H1 (cell line): ENCODE results near the gene PKD1L1. TPM values are rescaled to one million over a fixed set of nuclear protein-coding genes. Genes with fewer than 3 reads are reported as not detected.

Experiments
- CTCF ChIA-PET: fragments of 300-600 bp; sonication (Branson Sonifier 250); formaldehyde crosslinking; loops from one replicate; lab custom pipeline; 2021; ENCODE audit not compliant: partially characterized antibody; lab: Charles Lee
- POLR2A ChIA-PET: fragments of 300-600 bp; sonication (Branson Sonifier 250); formaldehyde crosslinking; loops from one replicate; lab custom pipeline; 2021; ENCODE audit warnings: inconsistent platforms; ENCODE audit not compliant: partially characterized antibody; lab: Charles Lee
- DNase-seq, 2 experiments: peaks; one replicate each; pipeline versions ENCODE4 v3.0.0 to v3.0.0-alpha.2; 2010 to 2022; ENCODE audit warnings: low spot score in 2 of 2, low read depth in 1 of 2, mixed read lengths in 1 of 2
- FAIRE-seq: peaks from 2 replicates; lab custom pipeline; 2011; peaks lifted over from hg19 to GRCh38; lab: Jason Lieb, UNC
- H2AFZ ChIP-seq: 2 replicates; pipeline ENCODE4 v1.8.1; 2012; ENCODE audit warnings: low read length, inconsistent platforms
- H2AK5ac ChIP-seq: 2 replicates; pipeline ENCODE4 v1.6.1; 2013; ENCODE audit warnings: low read depth, low read length
- H2BK120ac ChIP-seq: replicated peaks from 2 replicates; pipeline ENCODE3; 2013; ENCODE audit warnings: low read depth, low read length, inconsistent platforms
- H2BK12ac ChIP-seq: 2 replicates; pipeline ENCODE4 v1.6.1; 2013; ENCODE audit warnings: low read depth, low read length
- H2BK15ac ChIP-seq: 2 replicates; pipeline ENCODE4 v1.6.1; 2013; ENCODE audit warnings: low read length
- H2BK20ac ChIP-seq: 2 replicates; pipeline ENCODE4 v1.6.1; 2013; ENCODE audit warnings: low read length
- H2BK5ac ChIP-seq: 2 replicates; pipeline ENCODE4 v1.6.1; 2013; ENCODE audit warnings: low read depth, low read length
- H3K14ac ChIP-seq: 2 replicates; pipeline ENCODE4 v1.6.1; 2013; ENCODE audit warnings: inconsistent platforms; ENCODE audit not compliant: insufficient read length
- H3K18ac ChIP-seq: 2 replicates; pipeline ENCODE4 v1.6.1; 2013; ENCODE audit warnings: low read length; ENCODE audit errors: extremely low read depth
- H3K23ac ChIP-seq: 2 replicates; pipeline ENCODE4 v1.6.1; 2013; ENCODE audit warnings: inconsistent platforms; ENCODE audit not compliant: insufficient read length
- H3K23me2 ChIP-seq: 2 replicates; pipeline ENCODE4 v1.6.1; 2013; ENCODE audit warnings: low read depth, low read length
- H3K27ac ChIP-seq: 2 replicates; pipeline ENCODE4 v1.6.1; 2011; ENCODE audit warnings: low read depth, low read length, inconsistent platforms
- H3K27me3 ChIP-seq, 4 experiments: replicated peaks in 1 of 4; 1 replicate in 1 of 4; 2 replicates in 3 of 4; pipeline versions ENCODE4 v1.6.1 to v1.8.1; 2011 to 2013; ENCODE audit warnings: low read length in 3 of 4, mild to moderate bottlenecking in 3 of 4, inconsistent platforms in 2 of 4, mixed read lengths in 2 of 4, moderate library complexity in 1 of 4; ENCODE audit not compliant: control insufficient read depth in 3 of 4, insufficient read depth in 3 of 4; ENCODE audit errors: extremely low read depth in 1 of 4
- H3K36me3 ChIP-seq, 4 experiments: 2 replicates each; pipeline versions ENCODE4 v1.6.1 to v1.8.1; 2011 to 2013; ENCODE audit warnings: mild to moderate bottlenecking in 4 of 4, low read length in 3 of 4, moderate library complexity in 2 of 4, control low read depth in 1 of 4, inconsistent platforms in 1 of 4; ENCODE audit not compliant: insufficient read depth in 4 of 4, control insufficient read depth in 2 of 4
- H3K4ac ChIP-seq: replicated peaks from 2 replicates; pipeline ENCODE3; 2013; ENCODE audit warnings: low read length, low read depth, mixed read lengths, inconsistent platforms; ENCODE audit not compliant: insufficient read length
- H3K4me1 ChIP-seq, 4 experiments: replicated peaks in 1 of 4; 1 replicate in 1 of 4; 2 replicates in 3 of 4; pipeline versions ENCODE4 v1.6.1 to v1.8.1; 2011 to 2013; ENCODE audit warnings: low read length in 3 of 4, inconsistent platforms in 2 of 4, mixed read lengths in 1 of 4; ENCODE audit not compliant: insufficient read depth in 4 of 4, control insufficient read depth in 3 of 4
- H3K4me2 ChIP-seq, 2 experiments: 2 replicates each; pipeline versions ENCODE4 v1.6.1 to v1.8.1; 2011 to 2013; ENCODE audit warnings: low read depth in 2 of 2, low read length in 2 of 2, control low read depth in 1 of 2, inconsistent platforms in 1 of 2, mild to moderate bottlenecking in 1 of 2; ENCODE audit not compliant: insufficient read depth in 1 of 2
- H3K4me3 ChIP-seq, 4 experiments: fragments of 200-600, 300-600 bp in 1 of 4; sonication (generic), shearing (Covaris generic), sonication (Bioruptor Twin) in 1 of 4; 2 replicates each; pipeline versions ENCODE4 v1.5.1 to v1.8.1; 2011 to 2016; ENCODE audit warnings: low read length in 4 of 4, low read depth in 3 of 4, control low read depth in 2 of 4, inconsistent platforms in 2 of 4, mild to moderate bottlenecking in 2 of 4, mixed read lengths in 1 of 4, moderate library complexity in 1 of 4; ENCODE audit not compliant: insufficient read depth in 2 of 4; ENCODE audit errors: extremely low read depth in 1 of 4
- H3K56ac ChIP-seq: replicated peaks from 2 replicates; pipeline ENCODE3; 2013; ENCODE audit warnings: low read depth, mild to moderate bottlenecking, mixed read lengths, low read length, inconsistent platforms; ENCODE audit not compliant: insufficient read length
- H3K79me1 ChIP-seq: 2 replicates; pipeline ENCODE4 v1.6.1; 2013; ENCODE audit warnings: low read depth, low read length, control low read depth
- H3K79me2 ChIP-seq, 2 experiments: 2 replicates each; pipeline versions ENCODE4 v1.6.1 to v1.8.1; 2012 to 2013; ENCODE audit warnings: low read length in 2 of 2, mild to moderate bottlenecking in 2 of 2, inconsistent platforms in 1 of 2; ENCODE audit not compliant: insufficient read depth in 2 of 2, control insufficient read depth in 1 of 2
- H3K9ac ChIP-seq, 4 experiments: replicated peaks in 1 of 4; 1 replicate in 1 of 4; 2 replicates in 3 of 4; pipeline versions ENCODE4 v1.6.1 to v1.8.1; 2011 to 2013; ENCODE audit warnings: low read depth in 3 of 4, low read length in 3 of 4, control low read depth in 2 of 4, mild to moderate bottlenecking in 2 of 4, moderate library complexity in 2 of 4, inconsistent platforms in 1 of 4; ENCODE audit errors: extremely low read depth in 1 of 4
- H3K9me3 ChIP-seq, 2 experiments: 2 replicates each; pipeline versions ENCODE4 v1.6.1 to v1.8.1; 2012 to 2013; ENCODE audit warnings: mild to moderate bottlenecking in 2 of 2, moderate library complexity in 2 of 2, control low read depth in 1 of 2, inconsistent platforms in 1 of 2, low read depth in 1 of 2, low read length in 1 of 2, mixed read lengths in 1 of 2; ENCODE audit not compliant: insufficient read depth in 2 of 2
- H4K20me1 ChIP-seq, 2 experiments: replicated peaks in 1 of 2; 2 replicates each; pipeline versions ENCODE3 to v1.8.1; 2011 to 2013; ENCODE audit warnings: inconsistent platforms in 2 of 2, low read length in 2 of 2, mild to moderate bottlenecking in 1 of 2; ENCODE audit not compliant: insufficient read depth in 2 of 2, control insufficient read depth in 1 of 2
- H4K5ac ChIP-seq: 2 replicates; pipeline ENCODE4 v1.6.1; 2013; ENCODE audit warnings: low read length, low read depth, mixed read lengths, inconsistent platforms; ENCODE audit not compliant: insufficient read length
- H4K8ac ChIP-seq: 2 replicates; pipeline ENCODE4 v1.8.0; 2013; ENCODE audit warnings: mild to moderate bottlenecking, moderate library complexity, low read length, inconsistent platforms; ENCODE audit not compliant: insufficient read depth; ENCODE audit errors: extremely low read depth
- H4K91ac ChIP-seq: replicated peaks from 2 replicates; pipeline ENCODE3; 2013; ENCODE audit warnings: low read length, mixed read lengths, inconsistent platforms; ENCODE audit not compliant: insufficient read length
- CBX8 ChIP-seq: fragments of 300-800, 300-1000 bp; sonication (generic); IDR thresholded peaks from 2 replicates; pipeline ENCODE4 v1.7.1; 2016; ENCODE audit warnings: low read depth, low read length, borderline replicate concordance
- CEBPB ChIP-seq: IDR thresholded peaks from 2 replicates; pipeline ENCODE4 v1.6.1; 2012; ENCODE audit warnings: low read depth, low read length
- EP300 ChIP-seq, 2 experiments: IDR thresholded peaks; 1 replicate in 1 of 2; 2 replicates in 1 of 2; pipeline ENCODE4 v1.6.1; 2011 to 2012; ENCODE audit warnings: low read depth in 2 of 2, low read length in 2 of 2, mild to moderate bottlenecking in 2 of 2, borderline replicate concordance in 1 of 2, inconsistent platforms in 1 of 2, moderate library complexity in 1 of 2
- EZH2 ChIP-seq: fragments of 200-600 bp; sonication (generic); IDR thresholded peaks from 2 replicates; pipeline ENCODE4 v1.7.1; 2012; ENCODE audit warnings: low read depth, mild to moderate bottlenecking, moderate library complexity, low read length, inconsistent platforms; ENCODE audit not compliant: severe bottlenecking
- HDAC2 ChIP-seq, 2 experiments: fragments of 300-600 bp in 1 of 2; sonication (generic) in 1 of 2; IDR thresholded peaks; 2 replicates each; pipeline ENCODE4 v1.6.1; 2011 to 2012; ENCODE audit warnings: low read depth in 2 of 2, low read length in 2 of 2, mild to moderate bottlenecking in 2 of 2, moderate library complexity in 2 of 2, borderline replicate concordance in 1 of 2, inconsistent platforms in 1 of 2
- HDAC6 ChIP-seq: IDR thresholded peaks from one replicate; pipeline ENCODE4 v1.7.1; 2012; ENCODE audit warnings: low read depth, mild to moderate bottlenecking, inconsistent platforms, low read length, moderate library complexity
- RFX5 ChIP-seq: IDR thresholded peaks from 2 replicates; pipeline ENCODE4 v1.6.1; 2011; ENCODE audit warnings: low read depth, low read length, improper control_type of control experiment, borderline replicate concordance
- SIX5 ChIP-seq: IDR thresholded peaks from 2 replicates; pipeline ENCODE4 v1.6.1; 2011; ENCODE audit warnings: mild to moderate bottlenecking, low read depth, low read length
- SP1 ChIP-seq: IDR thresholded peaks from 2 replicates; pipeline ENCODE4 v1.6.1; 2011; ENCODE audit warnings: low read depth, low read length
- SP4 ChIP-seq: IDR thresholded peaks from 2 replicates; pipeline ENCODE4 v1.6.1; 2012; ENCODE audit warnings: low read length, inconsistent platforms
- SUZ12 ChIP-seq: fragments of 200-600 bp; sonication (generic); IDR thresholded peaks from 2 replicates; pipeline ENCODE4 v1.6.1; 2012; ENCODE audit warnings: mild to moderate bottlenecking, inconsistent platforms, low read length, moderate library complexity, mixed read lengths
- WGBS, 2 experiments: shearing (Covaris generic) in 1 of 2; methylation state at CpG; one replicate each; pipeline versions ENCODE4 v1.1.6 to v1.1.7; 2013 to 2015; ENCODE audit warnings: low lambda C conversion rate in 2 of 2, mixed read lengths in 2 of 2, inconsistent platforms in 1 of 2, low coverage in 1 of 2, missing lambda C conversion rate in 1 of 2; ENCODE audit not compliant: insufficient replicate concordance in 2 of 2, insufficient coverage in 1 of 2, insufficient read length in 1 of 2; ENCODE audit errors: extremely low coverage in 1 of 2, missing lambda C conversion rate in 1 of 2; 5-methylcytosine and 5-hydroxymethylcytosine counted together
- polyA plus RNA-seq, 7 experiments: library from polyadenylated mRNA; depleted of rRNA in 3 of 7; stranded (reverse) in 5 of 7; unstranded in 2 of 7; fragments of >200 nt in 5 of 7; fragments of 200-250 nt in 2 of 7; gene quantifications; 1 replicate in 5 of 7; 2 replicates in 1 of 7; 4 replicates in 1 of 7; pipeline versions ENCODE4 v1.2.1 to v1.2.3, GENCODE V29; 2011 to 2013; ENCODE audit warnings: missing spikeins in 2 of 7, mixed read lengths in 2 of 7
- total RNA-seq: library from RNA; stranded (reverse); fragmentation: NEBNext Ultra II Directional; extraction: Animal tissue kit (Norgen Biotek cat#: 25700); gene quantifications from 2 replicates; pipeline ENCODE4 v1.2.1, GENCODE V29; 2021
- TF ChIP-seq, protein P1 (sequence below): IDR thresholded peaks from 2 replicates; pipeline ENCODE4 v1.6.1; 2012; ENCODE audit warnings: inconsistent platforms

Gene PKD1L1
- total and polyA plus RNA-seq, 2 of the 8 experiments (the other 6 are each of a cell fraction or from before 2014, with no cell fraction given) = 0.22 to 0.35 TPM

DNA sequence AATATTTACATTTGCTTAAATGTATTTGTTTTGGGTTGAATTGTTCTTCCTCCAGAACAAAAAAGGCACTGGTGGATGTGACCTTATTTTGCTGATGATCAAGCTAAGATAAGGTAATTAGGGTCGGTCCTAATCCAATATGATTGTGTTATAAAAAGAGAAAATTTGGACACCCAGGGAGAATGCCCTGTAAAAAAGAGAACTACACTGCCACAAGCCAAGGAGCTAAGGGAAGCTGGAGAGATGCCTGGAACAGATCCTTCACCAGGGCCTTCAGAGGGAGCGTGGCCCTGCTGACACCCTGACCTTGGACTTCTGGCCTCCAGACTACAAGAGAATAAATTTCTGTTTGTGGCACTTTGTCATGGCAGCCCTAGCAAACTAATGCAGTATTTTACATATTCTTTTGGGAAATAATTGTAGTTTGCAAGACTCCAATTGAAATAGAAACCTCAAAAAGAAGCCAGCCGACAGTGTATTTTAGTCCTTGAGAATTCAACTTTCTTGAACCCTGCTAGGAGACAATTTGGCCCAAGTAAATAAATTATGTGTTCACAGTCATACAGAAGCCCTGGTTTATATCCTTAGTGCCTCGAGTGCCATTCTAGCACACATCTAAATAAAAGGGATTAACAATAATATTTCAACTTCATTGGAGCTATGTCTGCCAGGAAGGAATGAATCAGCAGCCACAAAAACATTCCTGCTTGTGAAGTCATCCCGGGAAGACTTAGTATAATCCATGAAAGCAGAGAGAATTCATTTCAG lies 164.6 kb downstream of the PKD1L1 start:
- H3K23ac ChIP-seq = no peak overlapping the region
- no peak overlapping the region for H3K9ac ChIP-seq
- no peak overlapping the region for H3K4ac ChIP-seq
- no peak overlapping the region for H3K27ac ChIP-seq
- ChIA-PET CTCF (interaction anchor here (0.9 to 1.9 kb wide), 5 partner anchors 13 to 517 kb away, joined by 3 to 6 read pairs (median 4); no protein-coding TSS in a partner anchor), POLR2A (interaction anchor here (1.5 kb wide), 1 partner anchor 10 kb away, joined by 3 read pairs; no protein-coding TSS in a partner anchor)
- H2BK120ac ChIP-seq = no peak overlapping the region
- DNase-seq = no peak
- no peaks in the 10 kb centered on the region for H3K79me1 ChIP-seq
- H4K91ac ChIP-seq = no peak overlapping the region
- H2BK15ac ChIP-seq = no peak overlapping the region
- H4K8ac ChIP-seq = no peak overlapping the region
- no peak overlapping the region for H2AK5ac ChIP-seq
- no peak overlapping the region for H3K4me2 ChIP-seq
- H3K23me2 ChIP-seq = no peaks in the 10 kb centered on the region
- no peaks in the 10 kb centered on the region for H3K36me3 ChIP-seq
- no peak overlapping the region for H3K18ac ChIP-seq
- H2BK12ac ChIP-seq = no peak overlapping the region
- H4K20me1 ChIP-seq = no peaks in the 10 kb centered on the region
- H2AFZ ChIP-seq = no peak overlapping the region
- no peak overlapping the region for H3K4me3 ChIP-seq
- H4K5ac ChIP-seq = no peak overlapping the region
- no peak overlapping the region for H2BK5ac ChIP-seq
- 88% methylated on average over 5 of the region's 5 CpGs; no CpG with 5 or more reads in 1 of the 2 experiments for WGBS, 2 experiments
- no peak overlapping the region for H3K14ac ChIP-seq
- H3K9me3 ChIP-seq = no peaks in the 10 kb centered on the region
- no peak for FAIRE-seq
- no peaks in the 10 kb centered on the region for H3K27me3 ChIP-seq
- H2BK20ac ChIP-seq = no peak overlapping the region
- no peaks in the 10 kb centered on the region for H3K79me2 ChIP-seq
- no peak overlapping the region for H3K56ac ChIP-seq
- peaks cover 0 to 5% (median 3%) of the 10 kb centered on the region in 4 experiments; a peak in 5 of 7 replicates for H3K4me1 ChIP-seq
- no peak for TF ChIP-seq CBX8
- no peak for TF ChIP-seq SP1
- TF ChIP-seq SP4 = no peak
- TF ChIP-seq SIX5 = no peak
- TF ChIP-seq EP300 (IDR thresholded peaks at IDR 0.05; ENCODE audit: borderline replicate concordance in 1 of 2, low read depth in 2 of 2, low read length in 2 of 2) = no peak
- TF ChIP-seq, protein P1, sequence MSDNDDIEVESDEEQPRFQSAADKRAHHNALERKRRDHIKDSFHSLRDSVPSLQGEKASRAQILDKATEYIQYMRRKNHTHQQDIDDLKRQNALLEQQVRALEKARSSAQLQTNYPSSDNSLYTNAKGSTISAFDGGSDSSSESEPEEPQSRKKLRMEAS = no peak
- no peak for TF ChIP-seq EZH2
- no peak for TF ChIP-seq HDAC2 (IDR thresholded peaks at IDR 0.05; ENCODE audit: borderline replicate concordance in 1 of 2, low read depth in 2 of 2, low read length in 2 of 2)
- no peak for TF ChIP-seq HDAC6
- no peak for TF ChIP-seq CEBPB
- TF ChIP-seq RFX5 = no peak
- TF ChIP-seq SUZ12 = no peak
